DMS153 treated with DMSO at 0.1 percent for 48 hours (cell line): Measurements from ENCODE around the gene CIDEB.
"Not testable (repeated sequence)": the region's sequence is repeated elsewhere in the genome, so short reads cannot be mapped to it uniquely, and the experiment has no call there.

Source experiments
- DNase-seq: peaks from one replicate; lab custom pipeline; 2025; ENCODE audit not compliant: unreplicated experiment; lab: John Stamatoyannopoulos, UW

Gene CIDEB

GRCh38 chr14:24307575-24308341 lies at the start of gene CIDEB:
TSS of gene CIDEB (minus strand) at chr14:24307977. CDS start at chr14:24307858, 119 bp downstream.
- peak; percentile 4 for DNase-seq

GRCh38 chr14:24356208-24356607 lies 48.4 kb upstream of the CIDEB start:
- DNase-seq = no peak

DNA sequence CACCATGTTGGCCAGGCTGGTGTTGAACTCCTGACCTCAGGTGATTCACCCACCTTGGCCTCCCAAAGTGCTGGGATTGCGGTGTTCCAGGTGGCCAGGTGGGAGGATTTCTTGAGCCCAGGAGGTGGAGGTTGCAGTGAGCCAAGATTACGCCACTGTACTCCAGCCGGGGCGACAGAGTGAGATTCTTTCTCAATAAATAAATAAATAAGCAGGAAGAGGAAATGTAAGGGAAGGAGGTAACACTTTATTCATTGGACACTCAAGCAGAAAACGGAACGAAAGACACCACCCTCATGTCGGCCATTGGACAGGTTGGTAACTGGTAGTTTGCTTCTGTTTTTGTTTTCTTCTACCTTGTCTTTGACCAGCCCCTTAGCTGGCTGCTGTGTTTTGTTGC lies 47.2 kb upstream of the CIDEB start:
- no peak for DNase-seq

GRCh38 chr14:24354482-24354825 lies 46.7 kb upstream of the CIDEB start:
- not testable (repeated sequence) for DNase-seq

DNA sequence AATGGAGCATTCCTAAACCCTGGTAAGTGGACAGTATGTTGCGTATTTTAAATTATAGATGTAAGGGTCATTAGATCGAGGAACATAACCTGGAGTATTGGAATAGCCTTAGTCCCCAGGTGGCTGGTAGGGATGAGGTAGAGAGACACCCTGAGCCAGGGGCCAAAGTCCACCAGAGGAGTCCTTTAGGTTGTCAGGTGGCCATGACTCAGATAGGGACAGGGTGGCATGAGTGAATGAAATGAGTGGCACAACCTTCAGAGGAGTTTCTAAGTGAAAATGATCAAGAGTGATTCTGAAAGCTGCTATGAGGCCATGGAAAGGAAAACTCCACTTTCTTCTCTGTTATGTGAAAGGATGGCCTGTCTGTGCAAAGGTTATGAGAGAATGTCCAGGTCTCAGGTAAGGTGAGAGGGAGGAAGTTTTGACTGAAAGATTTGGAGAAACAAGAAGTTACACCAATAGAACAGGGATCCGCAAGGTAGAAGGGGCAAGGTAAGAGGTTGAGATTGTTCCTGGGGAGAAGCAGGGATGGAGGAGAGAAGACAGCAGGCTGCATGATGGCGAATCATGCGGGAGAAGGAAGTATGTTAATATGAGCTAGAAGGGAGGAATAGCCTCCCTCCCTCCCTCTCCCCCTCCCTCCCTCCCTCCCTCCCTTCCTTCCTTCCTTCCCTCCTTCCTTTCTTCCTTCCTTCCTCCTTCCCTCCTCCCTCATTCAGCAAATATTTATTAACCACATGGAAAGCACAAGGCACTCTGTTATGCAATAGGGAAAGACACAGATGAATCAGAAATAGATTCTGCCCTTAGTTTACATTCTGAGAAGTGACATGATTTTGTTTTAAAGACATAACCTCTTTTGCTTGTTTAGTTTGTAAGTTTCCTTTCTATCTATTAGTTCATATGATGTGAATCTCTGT lies 46.0 kb upstream of the CIDEB start:
- no peak for DNase-seq

- DNase-seq = no peak
These were observed 43.7 kb upstream of the CIDEB start for GRCh38 chr14:24351517-24351916.

DNA sequence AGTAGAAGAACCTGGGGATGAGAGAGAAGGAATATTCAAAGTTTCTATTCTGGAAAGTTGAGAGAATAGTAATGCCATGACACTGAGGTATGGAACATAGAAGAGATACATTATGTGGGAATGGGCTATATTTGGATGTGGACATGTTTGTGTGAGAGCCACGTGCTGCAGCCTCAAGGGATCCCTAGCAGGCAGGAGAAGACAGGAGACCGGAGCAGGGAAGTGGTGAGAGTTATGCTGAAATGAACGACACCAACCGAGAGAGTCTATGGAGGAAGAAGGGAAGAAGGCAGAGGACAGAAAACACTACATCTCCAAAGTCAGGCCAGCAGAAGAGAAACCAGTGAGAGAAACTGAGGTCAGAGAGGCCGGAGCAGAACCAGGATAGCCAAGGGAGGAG lies 42.0 kb upstream of the CIDEB start:
- no peak for DNase-seq

DNA sequence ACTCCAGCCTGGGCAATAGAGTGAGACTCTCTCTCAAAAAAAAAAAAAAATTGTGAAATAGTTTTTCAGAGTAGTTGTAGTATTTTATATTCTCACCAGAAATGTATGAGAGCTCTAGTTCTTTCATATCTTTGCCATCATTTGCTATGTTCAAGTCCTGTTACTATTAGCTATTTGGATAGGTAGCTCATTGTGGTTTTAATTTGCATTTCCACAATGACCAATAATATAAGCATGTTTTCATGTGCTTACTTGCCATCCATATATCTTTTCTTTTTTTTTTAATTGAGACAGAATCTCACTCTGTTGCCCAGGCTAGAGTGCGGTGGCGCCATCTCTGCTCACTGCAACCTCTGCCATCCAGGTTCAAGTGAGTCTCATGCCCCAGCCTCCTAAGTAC lies 40.4 kb upstream of the CIDEB start:
- no peak for DNase-seq

GRCh38 chr14:24347134-24347533 lies 39.4 kb upstream of the CIDEB start:
- no peak for DNase-seq

DNA sequence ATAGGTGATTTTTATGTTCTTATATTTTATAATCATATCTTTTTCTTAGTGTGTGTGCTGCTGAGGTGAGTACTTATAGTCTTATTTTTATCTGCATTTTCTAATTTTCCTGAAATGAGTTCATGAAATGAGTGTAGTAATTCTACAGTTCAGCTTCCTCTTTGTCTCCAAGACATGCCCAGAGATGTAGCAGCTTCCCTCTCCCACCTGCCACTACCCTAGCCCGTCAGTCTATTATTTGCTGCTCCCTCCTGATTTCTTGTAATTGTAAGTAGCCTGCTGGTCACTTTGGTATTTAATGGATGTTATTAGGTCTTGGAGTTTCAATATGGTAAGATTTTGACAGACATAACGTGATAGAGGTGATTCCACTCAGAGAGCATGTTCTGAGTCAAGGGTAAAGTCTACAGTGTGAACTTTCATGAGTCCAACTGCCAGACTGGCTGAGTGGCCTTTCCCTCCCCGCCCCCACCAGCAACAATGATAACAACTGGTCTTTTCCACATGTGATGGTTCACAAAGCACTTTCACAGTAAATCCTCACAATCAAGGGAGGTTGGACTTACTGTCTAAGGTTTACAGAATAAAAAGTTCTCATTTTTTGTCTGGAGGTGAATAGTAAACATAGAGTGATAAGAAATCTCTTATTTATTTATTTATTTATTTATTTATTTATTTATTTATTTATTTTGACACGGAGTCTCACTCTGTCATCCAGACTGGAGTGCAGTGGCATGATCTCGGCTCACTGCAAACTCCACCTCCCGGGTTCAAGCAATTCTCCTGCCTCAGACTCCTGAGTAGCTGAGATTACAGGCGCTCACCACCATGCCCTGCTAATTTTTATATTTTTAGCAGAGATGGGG lies 36.3 kb upstream of the CIDEB start:
- no peak for DNase-seq

GRCh38 chr14:24342889-24343288 lies 35.1 kb upstream of the CIDEB start:
- no peak for DNase-seq

DNA sequence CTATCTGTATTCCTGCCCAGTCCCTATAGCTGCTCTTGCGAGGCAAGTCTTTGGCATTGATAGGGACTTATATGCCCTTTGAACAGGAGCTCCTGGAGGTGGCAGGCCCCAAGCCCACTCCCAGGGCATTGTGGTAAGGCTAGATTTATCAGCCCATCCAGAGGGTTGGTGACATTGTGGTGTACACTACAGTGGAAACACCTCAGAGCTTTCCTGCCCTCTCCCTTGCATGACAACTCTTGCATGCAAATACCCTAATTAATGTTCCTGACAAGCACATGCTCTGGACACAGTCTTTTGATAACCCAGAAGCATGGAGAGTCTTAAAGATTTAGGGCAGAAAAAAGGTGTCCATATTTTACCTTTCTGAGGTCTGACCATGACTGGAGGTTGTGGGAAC lies 32.8 kb upstream of the CIDEB start:
- DNase-seq = no peak

- DNase-seq = peak; percentile 55
These were observed 31.7 kb upstream of the CIDEB start, which contains the start of gene RIPK3 for GRCh38 chr14:24339284-24340151. TSS of gene RIPK3 (minus strand) at chr14:24339991. CDS start at chr14:24339826, 165 bp downstream.

DNA sequence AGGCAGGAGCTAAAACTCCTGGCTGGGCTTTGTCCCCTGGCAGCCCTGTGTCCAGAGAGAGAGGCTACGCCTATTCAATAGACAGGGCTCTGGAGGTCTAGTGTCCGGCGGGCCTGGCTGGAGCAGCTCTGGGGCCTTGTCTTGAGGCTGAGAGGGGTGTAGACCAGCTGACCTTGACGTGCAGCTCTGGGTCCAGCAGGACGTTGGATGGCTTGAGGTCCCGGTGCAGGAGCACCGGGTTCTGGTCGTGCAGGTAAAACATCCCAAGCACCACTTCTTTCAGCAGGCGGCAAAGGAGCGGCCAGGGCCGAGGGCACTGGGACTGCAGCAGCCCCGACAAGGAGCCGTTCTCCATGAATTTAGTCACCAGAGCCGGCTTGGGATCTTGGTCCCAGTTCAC lies 31.1 kb upstream of the CIDEB start:
- DNase-seq = no peak

- DNase-seq = no peak
These were observed 30.0 kb upstream of the CIDEB start for GRCh38 chr14:24337824-24338175.

- DNase-seq = no peak
These were observed 29.5 kb upstream of the CIDEB start for GRCh38 chr14:24337144-24337823.

DNA sequence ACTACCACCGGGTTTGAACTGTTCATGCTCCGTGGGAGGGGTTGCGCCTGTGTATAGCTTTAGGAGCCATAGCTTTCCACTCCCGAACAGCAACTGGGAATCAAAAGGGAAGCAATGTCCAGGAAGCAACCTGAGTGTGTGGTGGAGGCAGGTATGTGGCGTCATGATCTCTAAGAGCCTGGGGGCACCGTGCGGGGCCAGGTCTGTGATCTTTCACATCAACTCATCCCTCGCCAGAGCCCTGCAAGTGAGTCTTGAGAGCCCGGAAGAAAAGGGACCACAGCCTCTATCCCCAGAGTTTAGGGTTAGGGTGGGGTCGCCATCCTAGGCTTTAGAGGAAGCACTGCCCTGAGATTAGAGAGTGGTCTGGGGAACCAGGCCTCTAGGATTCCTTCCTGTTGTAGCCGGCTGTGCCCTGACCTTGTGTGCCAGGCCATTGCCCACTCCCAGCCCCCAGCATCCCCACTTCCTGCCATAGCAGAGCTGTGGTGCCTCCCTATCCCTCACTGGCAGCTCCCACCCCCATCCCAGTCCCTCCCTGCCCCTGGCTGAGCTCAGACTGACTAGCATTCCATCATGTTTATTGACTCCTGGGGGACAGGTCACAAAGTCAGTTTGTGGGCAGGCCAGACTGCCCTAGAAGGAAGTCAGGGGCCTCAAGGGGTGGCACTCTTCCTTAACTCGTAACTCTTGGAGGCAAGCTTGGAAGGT lies 27.8 kb upstream of the CIDEB start:
- DNase-seq = no peak

DNA sequence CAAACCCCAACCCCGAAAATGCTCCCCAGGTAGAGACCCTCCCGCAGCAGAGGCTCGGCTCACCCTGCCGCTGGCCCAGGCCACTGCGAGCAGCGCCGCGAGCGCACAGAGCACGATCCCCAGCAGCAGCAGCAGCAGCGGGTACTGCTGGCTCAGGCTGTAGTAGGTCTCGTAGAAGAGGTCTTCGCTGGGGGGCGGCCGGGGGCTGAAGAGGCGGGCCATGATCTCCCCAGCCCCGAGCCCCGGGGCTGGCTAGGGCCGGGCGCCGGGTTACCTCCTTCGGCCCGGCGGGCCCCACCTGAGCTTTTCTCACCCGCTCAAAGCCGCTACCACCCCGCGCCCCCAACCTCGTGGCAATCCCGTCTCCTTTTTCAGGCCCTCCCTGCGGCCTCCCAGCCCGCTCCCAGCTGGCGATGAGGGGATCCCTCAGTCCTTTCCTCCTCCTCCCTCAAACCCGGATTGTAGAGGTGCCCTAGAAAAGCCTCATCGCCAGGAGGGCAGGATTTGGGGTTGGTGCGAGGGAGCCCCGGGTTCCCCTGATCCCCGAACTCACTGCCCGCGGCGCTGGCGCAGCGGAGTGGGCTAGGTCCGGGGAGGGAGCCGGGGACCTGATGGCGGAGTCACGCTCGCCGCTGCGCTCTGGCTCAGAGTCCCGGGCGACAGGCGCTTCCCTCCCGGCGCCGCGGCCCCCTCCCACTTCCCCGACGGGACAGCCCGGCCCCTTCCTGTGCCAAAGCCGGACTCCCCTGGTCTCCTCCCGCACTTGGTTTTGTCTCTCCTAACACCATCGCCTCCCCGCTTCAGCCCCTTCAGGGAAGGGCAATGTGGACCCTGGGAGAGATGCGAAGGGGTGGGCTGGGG lies 26.9 kb upstream of the CIDEB start, which contains the start of gene ADCY4:
Gene ADCY4, minus strand, starts transcription at position 641 of the 861 bp plus-strand sequence. Its CDS starts 419 bp downstream, at position 222.
- no peak for DNase-seq
